ENCODE measurements around the gene PHF20.
"Not testable (repeated sequence)": the region's sequence is repeated elsewhere in the genome, so short reads cannot be mapped to it uniquely, and the experiment has no call there.

PHF20 gene

GRCh38 chr20:35771689-35772562, at the start of gene PHF20:
PHF20 (plus strand) TSS chr20:35772015; CDS start chr20:35801523, 29,508 bp downstream.
- DNase-seq: peak; percentile 100

DNA sequence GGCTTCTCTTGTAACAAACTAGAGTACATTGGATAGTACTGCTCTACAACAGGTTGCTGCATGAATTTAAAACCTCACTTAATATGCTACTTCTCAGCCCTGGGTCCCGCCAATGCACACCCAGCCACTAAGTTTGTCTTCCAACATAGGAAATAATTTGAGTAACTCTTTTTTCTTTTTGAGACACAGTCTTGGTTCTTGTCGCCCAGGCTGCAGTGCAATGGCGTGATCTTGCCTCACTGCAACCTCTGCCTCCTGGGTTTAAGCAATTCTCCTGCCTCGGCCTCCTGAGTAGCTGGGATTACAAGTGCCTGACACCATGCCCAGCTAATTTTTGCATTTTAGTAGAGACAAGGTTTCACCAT, 48.6 kb upstream of the PHF20 start:
- not testable (repeated sequence) for DNase-seq

DNA sequence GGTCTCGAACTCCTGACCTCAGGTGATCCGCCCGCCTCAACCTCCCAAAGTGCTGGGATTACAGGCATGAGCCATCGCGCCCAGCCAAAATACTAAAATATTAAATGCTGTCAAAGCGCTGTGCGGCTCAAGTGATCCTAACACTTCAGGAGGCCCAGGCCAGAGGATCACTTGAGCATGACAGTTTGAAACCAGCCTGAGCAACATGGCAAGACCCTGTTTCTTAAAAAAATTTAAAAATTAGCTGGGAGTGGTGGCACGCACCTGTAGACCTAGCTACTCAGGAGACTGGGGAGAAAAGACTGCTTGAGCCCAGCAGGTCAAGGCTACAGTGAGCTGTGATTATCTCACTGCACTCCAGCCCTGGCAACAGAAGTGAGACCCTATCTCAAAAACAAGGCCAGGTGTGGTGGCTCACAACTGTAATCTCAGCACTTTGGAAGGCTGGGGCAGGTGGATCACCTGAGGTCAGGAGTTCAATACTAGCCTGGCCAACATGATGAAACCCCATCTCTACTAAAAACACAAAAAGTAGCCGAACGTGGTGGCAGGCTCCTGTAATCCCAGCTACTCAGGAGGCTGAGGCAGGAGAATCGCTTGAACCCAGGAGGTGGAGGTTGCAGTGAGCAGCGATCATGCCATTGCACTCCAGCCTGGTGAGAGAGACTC, 48.0 kb upstream of the PHF20 start:
- not testable (repeated sequence) for DNase-seq

- DNase-seq: no peak
These were observed 47.2 kb upstream of the PHF20 start for GRCh38 chr20:35724321-35725230.

GRCh38 chr20:35726842-35727711, 44.7 kb upstream of the PHF20 start:
- DNase-seq: no peak

DNA sequence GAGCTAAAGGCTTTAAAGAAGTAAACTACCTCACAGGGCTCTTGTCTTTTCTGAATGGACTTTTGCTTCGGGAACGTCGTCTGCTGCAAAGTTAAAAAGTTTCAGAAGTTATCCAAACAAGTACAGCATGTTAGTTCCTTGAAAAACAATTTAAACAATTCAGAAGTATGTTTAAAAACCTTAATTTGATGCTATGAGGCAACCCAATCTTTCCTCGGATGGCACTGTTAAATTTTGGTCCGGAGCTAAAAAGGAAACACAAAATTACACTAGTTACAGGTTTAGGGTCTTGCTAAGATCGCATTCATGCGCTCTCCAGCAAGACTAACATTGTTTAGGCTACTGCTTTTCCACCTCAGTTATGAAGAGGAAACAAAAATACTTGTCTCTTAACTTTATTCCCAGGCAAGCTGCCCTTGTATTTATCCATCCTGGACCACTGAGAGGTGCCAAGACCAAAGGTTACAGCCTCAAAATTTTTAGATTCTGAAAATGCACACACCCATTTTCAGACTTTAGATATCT, 42.5 kb upstream of the PHF20 start:
- DNase-seq: no peak

DNA sequence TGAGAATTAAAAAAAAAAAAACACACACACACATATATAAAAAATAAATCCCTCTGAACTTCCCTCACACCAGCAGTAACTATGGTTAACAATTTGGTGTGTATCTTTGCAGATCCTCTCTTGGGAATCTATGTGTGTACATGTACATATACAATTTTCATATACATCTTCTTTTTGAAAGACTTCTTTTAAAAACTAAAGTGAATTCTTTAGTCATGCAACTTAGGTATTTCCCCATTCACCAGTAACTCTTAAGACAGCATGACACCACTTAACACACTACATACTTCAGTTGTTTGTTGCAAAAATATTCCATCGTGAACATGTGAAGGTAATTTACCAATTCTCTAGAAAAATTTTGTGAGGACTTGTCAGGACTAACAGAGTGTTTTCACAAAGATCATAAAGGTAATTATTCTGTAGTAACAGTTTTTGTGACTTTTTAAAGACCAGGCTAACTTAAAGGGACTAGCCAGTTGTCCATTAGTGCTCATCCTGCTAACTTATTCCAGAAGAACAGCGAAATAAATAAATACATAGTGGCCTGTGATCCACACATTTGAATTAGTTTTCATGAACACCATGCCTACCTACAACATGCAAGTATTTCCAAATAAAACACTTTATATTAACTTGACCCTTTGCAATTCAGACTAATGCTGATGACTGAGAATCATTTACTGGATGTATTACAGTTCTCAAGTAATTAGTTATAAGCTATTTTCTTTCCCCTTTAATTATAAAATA, 41.8 kb upstream of the PHF20 start:
- no peak for DNase-seq

- DNase-seq: no peak
These were observed 41.0 kb upstream of the PHF20 start for GRCh38 chr20:35730583-35731468.

DNA sequence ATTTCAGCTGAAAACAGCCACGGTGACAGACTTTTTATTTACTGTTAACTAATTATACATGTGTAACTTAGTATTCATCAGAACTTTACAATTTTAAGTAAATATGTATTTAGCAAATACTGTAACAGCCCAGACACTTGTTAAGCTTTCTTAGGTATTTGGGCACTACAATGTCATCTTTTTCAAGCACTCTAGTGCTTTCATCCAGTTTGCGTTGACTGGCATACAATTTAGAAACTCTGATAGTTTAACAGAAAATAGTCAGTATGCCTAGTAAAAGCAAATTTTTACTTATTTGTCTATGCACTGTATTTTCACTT, 40.4 kb upstream of the PHF20 start:
- no peak for DNase-seq

DNA sequence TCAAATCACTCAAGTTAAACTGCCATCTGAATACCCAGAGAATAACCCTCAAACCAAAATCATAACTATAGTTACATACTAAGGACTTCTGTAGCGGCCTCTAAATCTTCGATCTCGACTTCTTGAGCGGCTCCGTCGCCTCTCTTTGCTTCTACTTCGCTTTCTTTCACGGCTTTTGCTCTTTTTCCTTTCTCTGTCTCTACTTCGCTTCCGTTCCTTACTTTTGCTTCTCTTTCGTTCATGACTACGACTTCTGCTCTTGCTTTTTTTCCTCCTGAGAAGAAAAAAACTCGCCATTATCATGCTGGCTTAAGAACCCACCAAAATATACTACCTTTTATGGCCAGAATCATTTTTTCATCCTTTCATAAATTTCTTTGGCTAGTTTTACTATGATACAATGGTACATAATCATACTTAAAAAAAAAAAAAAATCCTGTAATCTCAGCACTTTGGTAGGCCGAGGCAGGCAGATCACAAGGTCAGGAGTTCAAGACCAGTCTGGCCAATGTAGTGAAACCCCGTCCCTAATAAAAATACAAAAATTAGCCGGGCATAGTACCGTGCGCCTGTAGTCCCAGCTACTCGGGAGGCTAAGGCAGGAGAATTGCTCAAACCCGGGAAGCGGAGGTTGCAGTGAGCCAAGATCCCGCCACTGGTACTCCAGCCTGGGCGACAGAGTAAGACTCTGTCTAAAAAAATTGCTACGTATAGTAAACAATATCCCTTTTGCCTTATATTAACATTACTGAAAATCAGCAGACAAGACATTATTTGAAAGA, 39.8 kb upstream of the PHF20 start:
- no peak for DNase-seq

DNA sequence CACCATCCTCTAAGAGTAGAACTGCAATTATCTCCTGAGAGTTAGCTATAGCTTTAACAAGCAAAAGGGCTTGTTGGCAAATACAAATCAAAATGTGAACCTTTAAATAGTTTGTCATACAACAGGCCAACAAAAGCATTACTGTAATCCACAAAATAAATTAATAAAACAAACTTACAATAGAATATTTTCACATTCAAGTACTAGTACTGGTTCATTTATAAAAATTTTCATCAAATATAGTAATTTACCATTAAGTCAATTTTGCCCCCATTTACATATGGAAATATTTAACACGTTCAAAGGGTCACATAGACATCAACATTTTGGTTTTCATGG, 39.2 kb upstream of the PHF20 start:
- no peak for DNase-seq

GRCh38 chr20:35734374-35734773, 37.4 kb upstream of the PHF20 start:
- no peak for DNase-seq

DNA sequence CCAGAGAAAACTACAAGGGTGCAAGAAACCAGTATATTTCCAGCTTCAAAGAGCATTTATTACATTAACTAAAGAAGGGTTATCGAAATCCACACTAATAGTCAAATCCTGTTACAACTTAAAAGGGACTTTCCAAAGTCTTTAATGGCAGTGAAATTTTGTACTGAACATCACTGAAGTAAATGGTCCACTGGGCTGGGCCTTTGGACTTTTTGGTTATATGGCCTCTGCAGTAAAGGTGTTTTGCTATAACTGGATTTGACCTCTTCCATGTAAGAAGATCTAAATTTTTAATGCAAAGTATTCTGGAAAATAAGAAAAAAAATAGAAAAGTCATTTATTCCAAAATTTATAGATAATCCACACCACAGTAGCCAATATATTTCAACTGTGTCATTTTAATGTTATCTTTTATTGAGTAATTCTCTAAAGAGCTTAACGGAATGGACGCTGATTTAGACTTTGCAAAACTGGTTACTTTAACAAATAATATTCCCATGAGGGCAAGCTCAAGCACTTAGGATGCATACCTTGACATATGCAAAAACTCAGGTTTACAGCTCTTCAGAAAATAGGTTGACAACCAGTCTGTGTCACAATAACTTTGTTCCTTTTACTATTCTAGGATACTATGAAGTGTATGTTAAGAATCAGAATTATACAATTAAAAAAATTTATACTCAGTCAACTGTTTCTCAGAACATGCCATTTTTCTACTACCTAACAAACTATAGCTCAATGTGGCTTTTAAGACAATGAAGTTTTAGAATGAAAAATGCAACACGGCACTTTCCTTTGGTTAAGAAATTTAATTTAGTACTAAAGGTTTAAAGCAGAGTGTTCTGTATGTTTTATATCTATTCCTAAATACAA, 36.8 kb upstream of the PHF20 start:
- no peak for DNase-seq

DNA sequence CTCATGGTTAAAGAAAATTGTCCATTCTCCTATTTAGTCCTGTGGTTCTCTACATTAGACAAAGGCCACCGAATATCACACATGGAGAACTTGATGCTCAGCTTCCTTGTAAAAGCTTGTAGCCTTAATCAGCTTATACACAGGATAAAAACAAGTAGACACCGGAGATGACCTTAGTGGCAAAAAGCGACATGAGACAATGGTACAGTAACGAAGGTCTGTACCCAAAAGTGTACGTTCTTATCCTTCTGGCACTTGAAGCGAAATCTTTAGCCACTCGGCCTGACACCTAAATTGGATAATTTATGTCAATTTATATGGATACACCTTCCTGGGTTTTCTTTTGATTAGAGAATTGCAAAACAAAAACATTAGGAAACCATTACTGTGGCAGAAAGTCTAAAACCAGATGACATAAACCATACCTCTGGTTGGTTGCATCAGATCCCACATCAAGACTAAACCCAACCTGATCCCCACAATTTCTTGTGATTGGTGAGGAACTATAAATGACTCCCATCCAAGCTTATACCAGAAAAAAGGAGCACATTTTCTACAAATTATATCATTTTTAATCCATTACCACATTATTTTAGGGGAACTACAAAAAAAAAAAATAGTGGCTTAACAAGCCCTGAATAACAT, 35.9 kb upstream of the PHF20 start:
- DNase-seq: no peak

GRCh38 chr20:35737865-35738333, 33.9 kb upstream of the PHF20 start:
- no peak for DNase-seq

DNA sequence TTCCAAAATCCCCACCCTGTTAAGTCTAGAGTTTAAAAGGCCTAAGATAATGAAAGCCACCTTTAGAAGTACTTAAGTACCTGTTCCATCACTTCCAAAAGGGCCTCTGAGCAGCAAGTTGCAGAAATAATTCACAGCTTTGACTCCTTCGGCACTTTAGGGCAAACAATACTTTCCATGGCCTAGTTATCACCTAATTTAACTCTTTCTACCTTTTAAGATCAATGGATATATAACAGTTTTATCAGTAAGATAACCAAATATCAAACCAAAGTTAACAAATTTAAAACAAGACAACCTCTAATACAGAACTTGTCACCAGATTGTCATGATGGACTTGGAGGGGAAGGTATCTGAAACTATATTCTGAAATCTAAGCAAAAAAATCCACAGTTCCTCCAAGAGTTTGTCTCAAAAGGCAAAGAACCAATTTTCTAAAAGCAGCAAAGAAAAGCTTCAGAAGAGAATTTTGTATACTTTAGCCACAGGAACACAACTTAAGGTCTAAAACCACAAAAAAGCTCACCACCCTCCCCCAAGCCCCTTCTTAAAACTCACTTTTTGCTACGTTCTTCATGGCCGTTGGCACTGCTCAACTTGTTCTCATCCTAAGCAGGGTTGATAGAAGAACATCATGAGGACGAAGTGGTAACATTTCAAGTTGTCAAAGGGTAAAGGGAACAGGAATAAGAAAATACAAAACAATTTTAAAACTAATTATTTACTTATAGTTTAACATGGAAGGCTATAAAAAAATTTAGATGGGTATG, 33.2 kb upstream of the PHF20 start:
- DNase-seq: no peak
